MM.1S (cell line): Measurements from ENCODE around the gene CEBPE.

ENCODE experiments used
- DNase-seq: peaks from one replicate; pipeline ENCODE4 v3.0.0-alpha.2; 2015
- H2AFZ ChIP-seq: fragments of 300-600 bp; sonication (generic); 2 replicates; pipeline ENCODE4 v1.6.0; 2016; ENCODE audit warnings: antibody characterized with exemption, low read length
- H3F3A ChIP-seq: fragments of 300-600 bp; sonication (generic); 2 replicates; pipeline ENCODE4 v1.6.1; 2016; ENCODE audit warnings: mild to moderate bottlenecking, antibody characterized with exemption, low read length, moderate library complexity, mixed read lengths; ENCODE audit not compliant: insufficient read depth
- H3K27ac ChIP-seq: fragments of 300-600 bp; sonication (generic); 2 replicates; pipeline ENCODE4 v1.5.1; 2016; ENCODE audit warnings: mild to moderate bottlenecking, low read length
- H3K27me3 ChIP-seq: fragments of 300-600 bp; sonication (generic); replicated peaks from 2 replicates; pipeline ENCODE4 v1.6.0; 2016; ENCODE audit warnings: low read length; ENCODE audit not compliant: insufficient read depth
- H3K36me3 ChIP-seq: fragments of 300-600 bp; sonication (generic); replicated peaks from 2 replicates; pipeline ENCODE4 v1.6.1; 2016; ENCODE audit warnings: mild to moderate bottlenecking, low read length, mixed read lengths; ENCODE audit not compliant: insufficient read depth
- H3K4me1 ChIP-seq: fragments of 300-600 bp; sonication (generic); 2 replicates; pipeline ENCODE4 v1.6.1; 2016; ENCODE audit warnings: low read length, mixed read lengths
- H3K4me2 ChIP-seq: fragments of 300-600 bp; sonication (generic); 2 replicates; pipeline ENCODE4 v1.6.0; 2016; ENCODE audit warnings: low read depth, low read length
- H3K4me3 ChIP-seq: fragments of 300-600 bp; sonication (generic); 2 replicates; pipeline ENCODE4 v1.5.1; 2016; ENCODE audit warnings: low read length, mixed read lengths
- H3K79me2 ChIP-seq: fragments of 300-600 bp; sonication (generic); 2 replicates; pipeline ENCODE4 v1.6.1; 2016; ENCODE audit warnings: mixed run types, low read length, mixed read lengths
- H3K9ac ChIP-seq: fragments of 300-600 bp; sonication (generic); 2 replicates; pipeline ENCODE4 v1.6.1; 2016; ENCODE audit warnings: low read length, mixed read lengths
- H3K9me2 ChIP-seq: fragments of 300-600 bp; sonication (generic); replicated peaks from 2 replicates; pipeline ENCODE4 v1.6.1; 2016; ENCODE audit warnings: mild to moderate bottlenecking, low read length, mixed read lengths; ENCODE audit not compliant: insufficient read depth
- H3K9me3 ChIP-seq: fragments of 300-600 bp; sonication (generic); replicated peaks from 2 replicates; pipeline ENCODE4 v1.6.1; 2016; ENCODE audit warnings: mild to moderate bottlenecking, low read length, mixed read lengths; ENCODE audit not compliant: insufficient read depth
- H4K20me1 ChIP-seq: fragments of 300-600 bp; sonication (generic); 2 replicates; pipeline ENCODE4 v1.6.1; 2016; ENCODE audit warnings: mild to moderate bottlenecking, low read length, moderate library complexity, mixed read lengths; ENCODE audit not compliant: insufficient read depth
- EZH2 ChIP-seq: fragments of 300-600 bp; sonication (generic); optimal IDR thresholded peaks from 2 replicates; pipeline ENCODE3; 2017; ENCODE audit warnings: low read depth, mild to moderate bottlenecking, antibody characterized with exemption, low read length, mixed read lengths
- EZH2phosphoT487 ChIP-seq: fragments of 300-600 bp; sonication (generic); IDR thresholded peaks from 2 replicates; pipeline ENCODE4 v1.6.1; 2018; ENCODE audit warnings: antibody characterized with exemption, low read length
- TF ChIP-seq, protein P1 (sequence below): fragments of 300-600 bp; sonication (generic); IDR thresholded peaks from 2 replicates; pipeline ENCODE4 v1.5.1; 2016; ENCODE audit warnings: antibody characterized with exemption, low read length, mixed read lengths

Gene CEBPE

DNA sequence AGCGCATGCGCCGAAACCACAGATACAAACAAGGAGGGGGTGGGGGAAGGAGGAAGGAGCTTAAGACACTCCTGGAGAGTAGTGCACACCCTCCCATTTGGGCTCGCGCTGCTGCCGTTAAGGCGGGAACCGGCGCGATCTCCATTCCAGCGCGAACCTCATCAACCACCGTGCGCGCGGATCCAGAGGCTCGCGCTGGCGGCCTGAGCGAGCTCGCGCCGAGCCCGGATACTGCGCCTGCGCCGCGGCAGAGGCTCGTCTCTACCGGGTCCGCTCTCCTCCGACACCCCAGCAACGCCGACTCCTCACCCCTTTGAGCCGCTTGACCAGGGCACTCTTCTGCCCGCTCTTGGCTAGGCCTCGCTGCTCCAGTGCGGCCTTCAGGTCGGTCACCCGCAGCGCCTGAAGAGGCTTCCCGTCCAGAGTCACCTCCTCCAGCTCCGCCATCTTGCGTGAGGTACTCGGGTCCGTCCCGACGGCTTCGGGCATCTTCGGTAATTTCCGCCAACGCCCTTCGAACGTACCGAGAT lies 24.3 kb downstream of the CEBPE start, which contains the start of gene ACIN1:
ACIN1 (minus strand) TSS at position 471 of the 530 bp plus-strand sequence; CDS start at position 447, 24 bp downstream.
- H3K4me2 ChIP-seq = peak within 1 kb of the TSS; percentile 76
- H3F3A ChIP-seq = no peaks in the 10 kb centered on the region
- H2AFZ ChIP-seq = peak within 1 kb of the TSS; percentile 74
- peaks cover 61% of the 10 kb centered on the region for H3K79me2 ChIP-seq
- H3K9ac ChIP-seq = peak within 1 kb of the TSS; percentile 95
- TF ChIP-seq EZH2 (no peak), EZH2phosphoT487 (no peak)
- TF ChIP-seq, protein P1, sequence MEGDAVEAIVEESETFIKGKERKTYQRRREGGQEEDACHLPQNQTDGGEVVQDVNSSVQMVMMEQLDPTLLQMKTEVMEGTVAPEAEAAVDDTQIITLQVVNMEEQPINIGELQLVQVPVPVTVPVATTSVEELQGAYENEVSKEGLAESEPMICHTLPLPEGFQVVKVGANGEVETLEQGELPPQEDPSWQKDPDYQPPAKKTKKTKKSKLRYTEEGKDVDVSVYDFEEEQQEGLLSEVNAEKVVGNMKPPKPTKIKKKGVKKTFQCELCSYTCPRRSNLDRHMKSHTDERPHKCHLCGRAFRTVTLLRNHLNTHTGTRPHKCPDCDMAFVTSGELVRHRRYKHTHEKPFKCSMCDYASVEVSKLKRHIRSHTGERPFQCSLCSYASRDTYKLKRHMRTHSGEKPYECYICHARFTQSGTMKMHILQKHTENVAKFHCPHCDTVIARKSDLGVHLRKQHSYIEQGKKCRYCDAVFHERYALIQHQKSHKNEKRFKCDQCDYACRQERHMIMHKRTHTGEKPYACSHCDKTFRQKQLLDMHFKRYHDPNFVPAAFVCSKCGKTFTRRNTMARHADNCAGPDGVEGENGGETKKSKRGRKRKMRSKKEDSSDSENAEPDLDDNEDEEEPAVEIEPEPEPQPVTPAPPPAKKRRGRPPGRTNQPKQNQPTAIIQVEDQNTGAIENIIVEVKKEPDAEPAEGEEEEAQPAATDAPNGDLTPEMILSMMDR = no peak
- no peaks in the 10 kb centered on the region for H3K4me1 ChIP-seq
- peak; percentile 72 for DNase-seq
- H3K4me3 ChIP-seq = peak within 1 kb of the TSS; percentile 86
- H3K36me3 ChIP-seq = no peaks in the 10 kb centered on the region; the same call in 1 of the 2 replicates
- H3K27me3 ChIP-seq = no peaks in the 10 kb centered on the region
- H4K20me1 ChIP-seq = no peaks in the 10 kb centered on the region
- no peaks in the 10 kb centered on the region for H3K9me3 ChIP-seq
- no peaks in the 10 kb centered on the region for H3K9me2 ChIP-seq
- H3K27ac ChIP-seq = peak within 1 kb of the TSS; percentile 84

DNA sequence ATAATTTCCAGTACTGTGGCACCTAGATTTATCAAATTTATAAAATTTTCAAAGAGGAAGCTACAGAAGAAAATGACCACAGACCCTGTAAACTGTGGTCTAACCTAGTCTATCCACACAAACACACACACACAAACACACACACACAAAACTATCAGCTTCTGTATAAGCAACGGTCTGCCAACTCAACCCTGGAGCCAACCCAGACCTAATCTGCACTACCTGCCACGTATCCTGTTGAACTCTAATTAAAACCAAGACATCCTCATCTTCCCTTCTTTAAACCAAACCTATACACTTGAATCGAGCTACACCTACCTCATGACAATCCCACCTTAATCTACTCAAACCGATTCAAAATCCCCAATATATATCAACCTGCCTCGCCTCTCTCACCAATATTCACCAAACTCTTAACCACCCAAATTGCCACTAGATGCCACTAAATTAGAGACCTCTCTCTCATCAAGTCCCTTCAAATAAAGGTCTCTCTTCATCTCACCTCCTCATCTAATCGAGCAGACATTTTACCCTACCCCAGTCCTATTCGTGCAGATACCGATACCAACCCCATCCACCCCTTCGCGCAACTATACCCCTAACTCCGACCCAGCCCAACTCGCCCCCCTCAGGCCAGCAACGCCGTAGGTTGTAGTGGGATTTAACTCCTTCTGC lies 24.9 kb downstream of the CEBPE start:
- H3K4me2 ChIP-seq = peak overlapping the region; percentile 76
- TF ChIP-seq, protein P1 = peak; percentile 18
- TF ChIP-seq EZH2 = no peak
- no peaks in the 10 kb centered on the region; the same call in 1 of the 2 replicates for H3K36me3 ChIP-seq
- H3K4me3 ChIP-seq = peak overlapping the region; percentile 86
- H3K9ac ChIP-seq = peak overlapping the region; percentile 95
- peak overlapping the region; percentile 74; the same call in 1 of the 2 replicates for H2AFZ ChIP-seq
- H4K20me1 ChIP-seq = no peaks in the 10 kb centered on the region
- DNase-seq = no peak
- H3F3A ChIP-seq = no peaks in the 10 kb centered on the region
- H3K9me3 ChIP-seq = no peaks in the 10 kb centered on the region
- H3K27me3 ChIP-seq = no peaks in the 10 kb centered on the region
- peak overlapping the region; percentile 84; the same call in 1 of the 2 replicates for H3K27ac ChIP-seq
- no peaks in the 10 kb centered on the region for H3K9me2 ChIP-seq
- no peaks in the 10 kb centered on the region for H3K4me1 ChIP-seq
- H3K79me2 ChIP-seq = peaks cover 61% of the 10 kb centered on the region

DNA sequence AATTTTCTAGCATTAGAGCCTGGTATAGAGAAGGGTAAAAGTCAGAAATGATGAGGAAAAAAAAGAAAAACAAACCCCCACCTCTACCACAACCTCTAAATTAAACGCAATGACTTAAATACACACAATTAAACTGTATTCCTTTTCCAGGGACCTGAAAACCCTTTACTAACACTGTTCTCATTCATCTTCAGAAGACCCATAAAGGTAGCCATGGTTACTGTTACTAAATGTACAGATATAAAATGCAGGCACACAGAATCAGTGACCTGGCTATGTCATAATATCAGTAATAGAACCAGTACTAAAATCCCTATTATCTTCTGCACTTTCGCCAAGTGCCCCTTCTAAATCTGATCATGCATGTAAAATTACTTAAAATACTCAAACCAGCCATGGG lies 25.5 kb downstream of the CEBPE start:
- no peak overlapping the region for H2AFZ ChIP-seq
- DNase-seq = no peak
- H3K27ac ChIP-seq = no peak overlapping the region
- H3K79me2 ChIP-seq = peaks cover 59% of the 10 kb centered on the region
- H3K4me1 ChIP-seq = no peaks in the 10 kb centered on the region
- peak overlapping the region; percentile 95; the same call in 1 of the 2 replicates for H3K9ac ChIP-seq
- H3K9me2 ChIP-seq = no peaks in the 10 kb centered on the region
- no peaks in the 10 kb centered on the region for H3F3A ChIP-seq
- no peaks in the 10 kb centered on the region; the same call in 1 of the 2 replicates for H3K36me3 ChIP-seq
- H3K4me3 ChIP-seq = peak overlapping the region; percentile 86; the same call in 1 of the 2 replicates
- H3K27me3 ChIP-seq = no peaks in the 10 kb centered on the region
- peak overlapping the region; percentile 76; the same call in 1 of the 2 replicates for H3K4me2 ChIP-seq
- H4K20me1 ChIP-seq = no peaks in the 10 kb centered on the region
- TF ChIP-seq EZH2 (no peak), EZH2phosphoT487 (no peak)
- TF ChIP-seq, protein P1 = no peak
- H3K9me3 ChIP-seq = no peaks in the 10 kb centered on the region
